Activated CD4-positive, alpha-beta T cell treated with anti-CD3 and anti-CD28 coated beads, Interleukin-2, amount 10 ng/mL, durations not matched to agents 7 days and 5 days (primary cell): ENCODE results near the gene AXL. TPM values are rescaled to one million over a fixed set of nuclear protein-coding genes. Genes with fewer than 3 reads are reported as not detected.
A peak's percentile ranks its signal among the peaks of the same experiment; 100 is the strongest.

Experiments used
- CTCF ChIA-PET: fragments of 350-600 bp; sonication (Branson Sonifier 250); formaldehyde crosslinking; loops from one replicate; lab custom pipeline; 2021; ENCODE audit warnings: antibody characterized with exemption; lab: Charles Lee
- POLR2A ChIA-PET: fragments of 350-600 bp; sonication (Branson Sonifier 250); formaldehyde crosslinking; loops from one replicate; lab custom pipeline; 2021; ENCODE audit warnings: antibody characterized with exemption; lab: Charles Lee
- DNase-seq: peaks from one replicate; pipeline ENCODE4 v3.0.0-alpha.2; 2020
- H3K27ac Mint-ChIP-seq: one replicate; pipeline ENCODE4 v1.8.0; 2021; ENCODE audit warnings: mild to moderate bottlenecking, moderate library complexity, mixed read lengths
- H3K27me3 Mint-ChIP-seq: one replicate; pipeline ENCODE4 v1.8.0; 2021; ENCODE audit warnings: mixed read lengths
- H3K36me3 Mint-ChIP-seq: one replicate; pipeline ENCODE4 v1.8.0; 2021; ENCODE audit warnings: low read depth, mixed read lengths
- H3K4me1 Mint-ChIP-seq: one replicate; pipeline ENCODE4 v1.8.0; 2021; ENCODE audit warnings: mixed read lengths
- H3K4me3 Mint-ChIP-seq: one replicate; pipeline ENCODE4 v1.8.0; 2021; ENCODE audit warnings: mild to moderate bottlenecking, moderate library complexity, mixed read lengths
- H3K9me3 Mint-ChIP-seq: one replicate; pipeline ENCODE4 v1.8.0; 2021; ENCODE audit warnings: mixed read lengths
- total RNA-seq, 2 experiments: library from RNA; stranded (reverse); gene quantifications; one replicate each; pipeline ENCODE4 v1.2.3, GENCODE V29; 2021

The AXL gene
- total RNA-seq, 2 experiments from 2014 or later = 0.06 to 0.20 TPM

- DNase-seq = no peak
- POLR2A ChIA-PET = no interaction called here
- Mint-ChIP-seq H3K4me3 (no peak overlapping the region), H3K4me1 (no peaks in the 10 kb centered on the region), H3K27ac (no peak overlapping the region), H3K9me3 (no peaks in the 10 kb centered on the region), H3K27me3 (peaks cover 2% of the 10 kb centered on the region), H3K36me3 (no peaks in the 10 kb centered on the region)
- CTCF ChIA-PET = interaction anchor here (0.6 to 4.7 kb wide), 4 partner anchors 8 to 203 kb away, joined by 3 to 22 read pairs (median 4); partner anchors contain the start of gene HNRNPUL1
These were observed 29.9 kb downstream of the AXL start for GRCh38 chr19:41248895-41249294.

DNA sequence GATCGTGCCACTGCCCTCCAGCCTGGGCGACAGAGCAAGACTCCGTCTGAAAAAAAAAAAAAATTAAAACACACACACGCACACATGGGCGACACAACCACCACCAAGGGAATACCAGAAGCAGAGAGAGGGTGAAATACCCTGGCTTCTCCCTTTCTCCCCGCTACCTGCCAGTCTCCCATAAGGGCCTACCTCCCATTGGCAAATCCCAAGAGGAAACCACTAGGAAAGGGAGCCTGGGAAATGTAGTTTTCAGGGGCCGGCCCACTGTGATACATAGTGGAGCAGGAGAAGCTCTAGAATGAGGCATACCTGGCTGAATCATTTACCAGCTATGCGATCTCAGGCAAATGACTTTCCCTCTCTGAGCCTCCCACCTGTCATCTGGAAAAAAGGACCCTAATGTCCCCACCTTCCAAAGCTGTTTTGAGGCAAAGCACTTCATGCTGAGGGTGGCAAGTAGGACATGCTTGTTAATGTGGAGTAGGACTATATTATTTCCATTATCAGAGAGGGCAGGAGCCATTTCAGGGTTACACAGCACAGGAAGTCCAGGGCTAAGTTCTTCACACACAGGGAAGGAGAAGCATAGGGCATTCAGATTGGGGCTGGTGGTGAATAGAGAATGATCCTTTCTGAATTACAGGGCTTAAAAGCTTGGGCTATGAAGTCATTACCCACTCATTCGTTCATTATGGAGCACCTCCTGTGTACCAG, 30.8 kb downstream of the AXL start:
- Mint-ChIP-seq H3K4me1 (no peaks in the 10 kb centered on the region), H3K27me3 (peaks cover 2% of the 10 kb centered on the region), H3K36me3 (no peaks in the 10 kb centered on the region), H3K4me3 (no peak overlapping the region), H3K9me3 (no peaks in the 10 kb centered on the region), H3K27ac (no peak overlapping the region)
- POLR2A ChIA-PET = no interaction called here
- no peak for DNase-seq
- CTCF ChIA-PET = interaction anchor here (1.0 to 4.7 kb wide), 3 partner anchors 9 to 46 kb away, joined by 4 to 22 read pairs (median 5); partner anchors contain the start of gene HNRNPUL1

GRCh38 chr19:41253660-41254059, 34.6 kb downstream of the AXL start:
- CTCF ChIA-PET = interaction anchor here (1.6 to 1.8 kb wide), 2 partner anchors 8 to 9 kb away, joined by 3 to 6 read pairs; no protein-coding TSS in a partner anchor
- DNase-seq = no peak
- H3K27ac Mint-ChIP-seq = no peak overlapping the region
- no peaks in the 10 kb centered on the region for H3K4me1 Mint-ChIP-seq
- no peak overlapping the region for H3K4me3 Mint-ChIP-seq
- no peaks in the 10 kb centered on the region for H3K9me3 Mint-ChIP-seq
- peaks cover 2% of the 10 kb centered on the region for H3K27me3 Mint-ChIP-seq
- POLR2A ChIA-PET = no interaction called here
- H3K36me3 Mint-ChIP-seq = no peaks in the 10 kb centered on the region

DNA sequence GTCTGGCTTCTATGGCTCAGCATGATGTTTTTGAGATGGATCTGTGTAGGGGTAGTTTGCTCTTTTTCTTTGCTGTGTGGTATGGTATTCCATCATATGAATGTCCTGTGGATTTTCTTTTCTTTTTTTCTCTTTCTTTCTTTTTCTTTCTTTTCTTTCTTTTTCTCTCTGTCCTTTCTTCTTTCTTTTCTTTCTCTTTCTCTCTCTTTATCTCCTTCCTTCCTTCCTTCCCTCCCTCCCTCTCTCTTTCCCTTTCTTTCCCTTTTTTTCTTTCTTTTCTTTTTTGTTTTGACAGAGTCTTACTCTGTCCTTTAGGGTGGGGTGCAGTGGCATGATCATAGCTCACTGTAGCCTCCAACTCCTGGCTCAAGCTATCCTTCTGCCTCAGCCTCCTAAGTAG, 36.1 kb downstream of the AXL start:
- no peak overlapping the region for H3K27ac Mint-ChIP-seq
- no peak overlapping the region for H3K4me3 Mint-ChIP-seq
- no peaks in the 10 kb centered on the region for H3K36me3 Mint-ChIP-seq
- no peak for DNase-seq
- H3K9me3 Mint-ChIP-seq = no peaks in the 10 kb centered on the region
- no peaks in the 10 kb centered on the region for H3K4me1 Mint-ChIP-seq
- H3K27me3 Mint-ChIP-seq = peaks cover 2% of the 10 kb centered on the region
- ChIA-PET CTCF (interaction anchor here (1.0 kb wide), 1 partner anchor 36 kb away, joined by 3 read pairs; the partner anchor contains the start of gene AXL), POLR2A (no interaction called here)

DNA sequence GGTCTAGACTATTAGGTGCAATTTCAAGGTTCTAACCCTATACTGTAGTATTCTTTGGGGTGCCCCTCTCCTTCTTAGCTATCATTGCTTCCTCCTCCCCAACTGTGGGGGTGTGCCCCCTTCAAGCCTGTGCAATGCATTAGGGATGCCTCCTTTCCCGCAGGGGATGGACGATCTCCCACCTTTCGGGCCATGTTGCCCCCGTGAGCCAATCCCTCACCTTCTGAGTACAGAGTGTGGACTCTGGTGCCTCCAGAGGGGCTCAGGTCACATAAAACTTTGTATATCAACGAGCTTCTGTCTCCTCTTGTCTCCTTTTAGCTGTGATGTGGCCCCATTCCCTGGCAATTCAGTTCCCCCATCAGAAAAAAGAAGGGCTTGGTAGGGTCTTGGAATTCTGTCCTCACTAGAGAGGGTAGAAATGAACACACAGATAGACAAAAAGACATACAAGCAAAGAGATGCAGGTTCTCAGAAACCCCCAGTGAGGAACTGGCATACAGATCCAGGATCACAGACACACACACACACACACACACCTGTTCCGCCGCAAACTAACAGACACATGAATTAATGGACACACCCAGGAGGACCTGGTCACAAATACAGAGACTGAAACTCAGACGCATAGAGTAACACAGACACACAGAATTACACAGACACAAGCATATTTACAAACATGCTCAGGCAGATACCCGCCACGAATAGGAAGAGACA, 42.6 kb downstream of the AXL start:
- DNase-seq = no peak
- H3K27me3 Mint-ChIP-seq = no peaks in the 10 kb centered on the region
- peak overlapping the region; percentile 99 for H3K27ac Mint-ChIP-seq
- ChIA-PET CTCF (interaction anchor here (0.8 to 4.0 kb wide), 10 partner anchors 9 to 89 kb away, joined by 3 to 40 read pairs (median 5); no protein-coding TSS in a partner anchor), POLR2A (no interaction called here)
- H3K36me3 Mint-ChIP-seq = peaks cover 18% of the 10 kb centered on the region
- H3K4me1 Mint-ChIP-seq = peaks cover 31% of the 10 kb centered on the region
- H3K4me3 Mint-ChIP-seq = peak overlapping the region; percentile 89
- H3K9me3 Mint-ChIP-seq = no peaks in the 10 kb centered on the region

GRCh38 chr19:41263042-41263849, 44.2 kb downstream of the AXL start:
- POLR2A ChIA-PET = interaction anchor here (0.6 to 1.9 kb wide), 4 partner anchors 37 to 547 kb away, joined by 3 to 7 read pairs (median 6); no protein-coding TSS in a partner anchor
- DNase-seq = peak; percentile 86
- CTCF ChIA-PET = interaction anchor here (0.7 to 4.0 kb wide), 23 partner anchors 13 to 600 kb away, joined by 3 to 40 read pairs (median 4); partner anchors contain the start of genes DMAC2 and TGFB1
- Mint-ChIP-seq H3K27me3 (no peaks in the 10 kb centered on the region), H3K9me3 (no peaks in the 10 kb centered on the region), H3K36me3 (peaks cover 31% of the 10 kb centered on the region), H3K4me3 (peak overlapping the region; percentile 89), H3K27ac (peak overlapping the region; percentile 99), H3K4me1 (peaks cover 45% of the 10 kb centered on the region)

- H3K9me3 Mint-ChIP-seq = no peaks in the 10 kb centered on the region
- peak within 1 kb of the TSS; percentile 89 for H3K4me3 Mint-ChIP-seq
- POLR2A ChIA-PET = interaction anchor here (0.9 to 1.9 kb wide), 2 partner anchors 38 to 39 kb away, joined by 7 read pairs; no protein-coding TSS in a partner anchor
- peaks cover 45% of the 10 kb centered on the region for H3K4me1 Mint-ChIP-seq
- peak within 1 kb of the TSS; percentile 99 for H3K27ac Mint-ChIP-seq
- peaks cover 38% of the 10 kb centered on the region for H3K36me3 Mint-ChIP-seq
- CTCF ChIA-PET = interaction anchor here (0.6 to 4.0 kb wide), 17 partner anchors 13 to 601 kb away, joined by 3 to 40 read pairs (median 5); no protein-coding TSS in a partner anchor
- H3K27me3 Mint-ChIP-seq = no peaks in the 10 kb centered on the region
- DNase-seq = peak; percentile 99
These were observed 45.0 kb downstream of the AXL start, which contains the start of gene HNRNPUL1 for GRCh38 chr19:41263850-41264580. TSS of gene HNRNPUL1 (plus strand) at chr19:41264372. CDS start at chr19:41264504, 132 bp downstream.

DNA sequence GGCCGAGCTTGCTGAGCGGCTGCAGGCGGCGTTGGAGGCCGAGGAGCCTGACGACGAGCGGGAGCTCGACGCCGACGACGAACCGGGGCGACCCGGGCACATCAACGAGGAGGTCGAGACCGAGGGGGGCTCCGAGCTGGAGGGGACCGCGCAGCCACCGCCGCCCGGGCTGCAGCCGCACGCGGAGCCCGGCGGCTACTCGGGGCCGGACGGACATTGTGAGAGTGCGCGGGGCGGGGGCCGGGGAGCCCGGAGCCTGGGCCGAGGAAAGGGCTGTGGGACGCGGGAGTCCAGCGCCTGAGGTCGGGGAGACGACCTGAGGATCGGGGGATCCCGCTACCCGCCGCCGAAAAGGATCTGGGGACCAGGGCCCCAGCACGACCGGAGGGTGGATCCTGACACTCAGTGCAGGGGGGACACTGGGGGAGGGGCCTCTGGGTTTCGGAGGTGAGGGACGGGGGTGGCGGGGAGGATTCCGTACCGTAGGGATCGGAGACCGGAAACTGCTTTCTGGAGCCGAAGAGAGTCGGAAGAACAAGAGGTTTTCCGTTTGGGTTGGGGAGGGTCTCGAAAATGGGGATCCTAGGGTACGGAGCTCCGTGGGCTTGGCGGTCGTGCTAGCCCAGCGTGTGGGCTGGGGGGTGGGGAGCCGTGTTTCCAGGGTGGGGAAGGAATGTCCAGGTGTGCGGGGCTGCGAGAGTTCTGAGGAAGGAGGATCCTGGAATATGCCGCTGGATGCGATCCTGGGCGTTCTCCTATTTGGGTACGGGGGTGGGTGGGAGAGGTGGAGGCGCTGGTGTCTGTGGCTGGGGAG, 45.8 kb downstream of the AXL start:
- POLR2A ChIA-PET = no interaction called here
- peak; percentile 60 for DNase-seq
- peaks cover 45% of the 10 kb centered on the region for H3K4me1 Mint-ChIP-seq
- H3K27me3 Mint-ChIP-seq = no peaks in the 10 kb centered on the region
- CTCF ChIA-PET = interaction anchor here (0.6 to 4.0 kb wide), 11 partner anchors 12 to 101 kb away, joined by 3 to 40 read pairs (median 5); no protein-coding TSS in a partner anchor
- no peaks in the 10 kb centered on the region for H3K9me3 Mint-ChIP-seq
- H3K4me3 Mint-ChIP-seq = peak overlapping the region; percentile 89
- peak overlapping the region; percentile 99 for H3K27ac Mint-ChIP-seq
- H3K36me3 Mint-ChIP-seq = peaks cover 40% of the 10 kb centered on the region

DNA sequence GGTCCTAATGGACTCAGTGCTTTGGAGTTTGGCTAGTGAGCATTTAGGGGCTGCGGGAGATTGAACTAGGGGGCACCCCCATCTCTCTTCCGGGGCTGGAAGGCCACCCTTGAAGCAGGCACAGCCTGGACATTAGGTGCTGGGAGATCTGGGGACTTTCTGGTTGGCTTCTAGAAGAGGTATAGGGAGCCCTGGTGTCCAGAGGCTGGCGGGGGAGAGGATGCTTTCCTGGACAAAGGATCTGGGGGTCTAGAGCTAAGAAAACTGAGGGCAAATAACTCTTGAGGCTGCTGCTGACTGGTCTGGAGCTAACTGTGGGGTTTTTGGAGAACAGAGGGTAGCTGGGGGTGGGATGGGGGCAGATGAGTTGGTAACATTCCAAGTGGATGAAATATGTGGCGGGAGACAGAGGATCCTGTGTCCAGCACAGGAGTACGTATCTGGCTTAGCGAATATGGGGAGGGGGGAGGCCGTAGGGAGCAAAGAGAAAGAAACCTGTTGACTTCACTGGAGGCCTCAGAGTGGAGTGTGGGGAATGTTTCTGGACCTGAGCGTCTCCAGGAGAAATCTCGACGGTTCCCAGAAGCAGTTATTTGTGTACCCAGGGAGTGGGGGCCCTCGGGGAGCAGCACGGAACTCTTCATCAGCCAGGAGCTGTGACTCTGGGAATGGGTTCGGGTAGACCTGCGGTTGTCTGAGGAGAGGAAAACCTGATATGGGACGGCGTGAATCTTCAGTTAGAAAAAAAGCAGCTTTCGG, 46.6 kb downstream of the AXL start:
- CTCF ChIA-PET = interaction anchor here (0.6 to 1.6 kb wide), 2 partner anchors 14 to 46 kb away, joined by 4 to 5 read pairs; no protein-coding TSS in a partner anchor
- H3K4me1 Mint-ChIP-seq = peaks cover 45% of the 10 kb centered on the region
- peaks cover 40% of the 10 kb centered on the region for H3K36me3 Mint-ChIP-seq
- H3K27me3 Mint-ChIP-seq = no peaks in the 10 kb centered on the region
- H3K4me3 Mint-ChIP-seq = peak overlapping the region; percentile 89
- POLR2A ChIA-PET = no interaction called here
- peak overlapping the region; percentile 99 for H3K27ac Mint-ChIP-seq
- no peak for DNase-seq
- H3K9me3 Mint-ChIP-seq = no peaks in the 10 kb centered on the region

GRCh38 chr19:41269055-41269454, 50.0 kb downstream of the AXL start:
- no peaks in the 10 kb centered on the region for H3K27me3 Mint-ChIP-seq
- no peaks in the 10 kb centered on the region for H3K9me3 Mint-ChIP-seq
- H3K36me3 Mint-ChIP-seq = peaks cover 71% of the 10 kb centered on the region
- no peak for DNase-seq
- H3K27ac Mint-ChIP-seq = no peak overlapping the region
- POLR2A ChIA-PET = no interaction called here
- H3K4me3 Mint-ChIP-seq = no peak overlapping the region
- CTCF ChIA-PET = interaction anchor here (0.6 to 0.8 kb wide), 2 partner anchors 65 to 634 kb away, joined by 3 to 5 read pairs; no protein-coding TSS in a partner anchor
- peaks cover 33% of the 10 kb centered on the region for H3K4me1 Mint-ChIP-seq
